Loucy (cell line): ENCODE results near the gene FRZB.

Experiments
- H2AFZ ChIP-seq: fragments of 200-600 bp; sonication (generic); 2 replicates; pipeline ENCODE4 v1.6.0; 2016; ENCODE audit warnings: antibody characterized with exemption, mild to moderate bottlenecking, low read length, moderate library complexity
- H3F3A ChIP-seq: fragments of 200-600 bp; 2 replicates; pipeline ENCODE4 v1.6.0; 2016; ENCODE audit warnings: antibody characterized with exemption, low read depth, mild to moderate bottlenecking
- H3K27me3 ChIP-seq: fragments of 200-600 bp; sonication (generic); 2 replicates; pipeline ENCODE4 v1.6.1; 2014; ENCODE audit warnings: low read length, mild to moderate bottlenecking; ENCODE audit not compliant: insufficient read depth, poor library complexity, severe bottlenecking
- H3K36me3 ChIP-seq: fragments of 200-600 bp; sonication (generic); 2 replicates; pipeline ENCODE4 v1.6.1; 2016; ENCODE audit warnings: low read length; ENCODE audit not compliant: insufficient read depth
- H3K4me1 ChIP-seq: fragments of 200-600 bp; sonication (generic); 2 replicates; pipeline ENCODE4 v1.5.1; 2014; ENCODE audit warnings: low read length, mild to moderate bottlenecking; ENCODE audit not compliant: insufficient read depth, poor library complexity, severe bottlenecking
- H3K4me2 ChIP-seq: fragments of 200-600 bp; sonication (generic); 2 replicates; pipeline ENCODE4 v1.6.0; 2014; ENCODE audit warnings: antibody characterized with exemption, low read length, low read depth, mild to moderate bottlenecking; ENCODE audit not compliant: poor library complexity, severe bottlenecking
- H3K4me3 ChIP-seq: fragments of 200-600 bp; sonication (generic); 2 replicates; pipeline ENCODE4 v1.5.1; 2014; ENCODE audit warnings: low read length, mild to moderate bottlenecking, mixed read lengths; ENCODE audit not compliant: poor library complexity, severe bottlenecking
- H3K79me2 ChIP-seq: fragments of 200-600 bp; sonication (generic); 2 replicates; pipeline ENCODE4 v1.6.1; 2014; ENCODE audit warnings: low read length; ENCODE audit not compliant: insufficient read depth
- H3K9ac ChIP-seq: fragments of 200-600 bp; sonication (generic); 2 replicates; pipeline ENCODE4 v1.6.0; 2014; ENCODE audit warnings: mild to moderate bottlenecking, low read depth, low read length, moderate library complexity; ENCODE audit not compliant: poor library complexity, severe bottlenecking
- H3K9me2 ChIP-seq: fragments of 200-600 bp; sonication (generic); replicated peaks from 2 replicates; pipeline ENCODE4 v1.6.1; 2016; ENCODE audit warnings: low read depth, low read length, mixed read lengths
- H3K9me3 ChIP-seq: fragments of 200-600 bp; sonication (generic); 2 replicates; pipeline ENCODE4 v1.6.1; 2014; ENCODE audit warnings: mild to moderate bottlenecking, antibody characterized with exemption, low read length, low read depth; ENCODE audit not compliant: insufficient read depth
- H4K20me1 ChIP-seq: fragments of 200-600 bp; sonication (generic); 2 replicates; pipeline ENCODE4 v1.6.0; 2014; ENCODE audit warnings: antibody characterized with exemption, low read length, mild to moderate bottlenecking; ENCODE audit not compliant: insufficient read depth, poor library complexity, severe bottlenecking
- CTCF ChIP-seq: fragments of 200-600 bp; sonication (generic); conservative IDR thresholded peaks from 2 replicates; pipeline ENCODE4 v1.5.1; 2014; ENCODE audit warnings: mild to moderate bottlenecking, antibody characterized with exemption, low read length
- EZH2phosphoT487 ChIP-seq: fragments of 200-600 bp; IDR thresholded peaks from 2 replicates; pipeline ENCODE4 v1.6.1; 2018; ENCODE audit warnings: antibody characterized with exemption, mild to moderate bottlenecking, moderate library complexity, borderline replicate concordance

The FRZB gene

GRCh38 chr2:182891611-182892010, 25.2 kb upstream of the FRZB start:
- Histone ChIP-seq H3K36me3 (no peaks in the 10 kb centered on the region), H3K4me1 (no peaks in the 10 kb centered on the region), H2AFZ (no peak overlapping the region), H3K9me3 (no peaks in the 10 kb centered on the region), H3F3A (no peaks in the 10 kb centered on the region), H3K9ac (no peak overlapping the region), H4K20me1 (no peaks in the 10 kb centered on the region), H3K79me2 (no peaks in the 10 kb centered on the region), H3K9me2 (no peaks in the 10 kb centered on the region), H3K27me3 (no peaks in the 10 kb centered on the region), H3K4me3 (no peak overlapping the region), H3K4me2 (no peak overlapping the region)
- TF ChIP-seq CTCF (no peak), EZH2phosphoT487 (no peak)

- Histone ChIP-seq H3K27me3 (no peaks in the 10 kb centered on the region), H3K9ac (no peak overlapping the region), H3K4me2 (no peak overlapping the region), H3F3A (no peaks in the 10 kb centered on the region), H3K4me1 (no peaks in the 10 kb centered on the region), H3K9me3 (no peaks in the 10 kb centered on the region), H3K4me3 (no peak overlapping the region), H2AFZ (no peak overlapping the region), H3K36me3 (no peaks in the 10 kb centered on the region), H3K9me2 (no peaks in the 10 kb centered on the region), H3K79me2 (no peaks in the 10 kb centered on the region), H4K20me1 (no peaks in the 10 kb centered on the region)
- TF ChIP-seq EZH2phosphoT487: no peak
- TF ChIP-seq CTCF: no peak
These were observed 24.4 kb upstream of the FRZB start for GRCh38 chr2:182890773-182891378.

GRCh38 chr2:182890305-182890704, 23.9 kb upstream of the FRZB start:
- Histone ChIP-seq H4K20me1 (no peaks in the 10 kb centered on the region), H3K9me3 (no peaks in the 10 kb centered on the region), H3K79me2 (no peaks in the 10 kb centered on the region), H3K4me2 (no peak overlapping the region), H3K27me3 (no peaks in the 10 kb centered on the region), H3F3A (no peaks in the 10 kb centered on the region), H3K36me3 (no peaks in the 10 kb centered on the region), H3K4me1 (no peaks in the 10 kb centered on the region), H3K9me2 (no peaks in the 10 kb centered on the region), H3K4me3 (no peak overlapping the region), H3K9ac (no peak overlapping the region), H2AFZ (no peak overlapping the region)
- TF ChIP-seq EZH2phosphoT487: no peak
- no peak for TF ChIP-seq CTCF
